Measurements from ENCODE around the gene DDC.

DNA sequence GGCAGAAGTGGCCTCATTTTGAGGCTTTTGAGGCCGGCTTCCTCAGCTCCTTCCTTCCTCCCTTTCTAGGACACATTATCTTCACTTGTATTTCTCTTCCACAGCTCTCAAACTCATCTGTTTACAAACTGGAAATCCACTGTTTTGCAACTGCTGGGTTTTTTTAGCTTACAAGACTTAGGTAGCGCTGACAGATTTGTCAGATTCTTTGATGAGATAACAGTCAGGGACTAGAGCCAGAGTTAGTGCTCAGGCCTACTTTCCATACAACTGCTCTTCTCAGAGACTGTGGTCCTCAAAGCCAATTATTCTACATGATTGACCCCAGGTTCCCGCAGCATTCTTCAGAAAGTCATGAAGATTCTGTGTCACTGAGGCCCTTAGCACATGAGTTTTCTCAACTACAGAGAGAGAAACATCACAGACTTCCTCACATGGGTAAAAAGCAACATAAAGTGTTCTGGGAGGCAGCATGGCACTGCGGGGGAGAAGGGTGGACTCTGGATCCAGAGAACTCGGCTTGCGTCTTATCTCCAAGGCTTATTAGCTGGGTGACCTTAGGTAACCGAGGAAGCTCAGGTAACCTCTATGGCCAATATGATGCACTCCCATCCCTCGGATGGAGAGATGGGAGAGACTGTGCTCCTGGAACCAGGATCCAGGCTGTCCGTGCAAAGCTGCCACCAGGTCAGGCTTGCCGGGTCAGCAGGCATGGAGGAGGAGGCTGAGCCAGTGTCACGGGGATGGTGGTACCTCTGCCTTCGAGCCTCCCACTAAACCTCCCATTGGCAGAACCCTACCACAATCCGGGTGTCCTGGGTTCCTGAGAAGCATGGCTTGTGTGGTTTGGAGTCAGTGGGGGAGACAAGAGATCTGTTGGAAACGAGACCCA, 10.5 kb downstream of the DDC start:
- TF ChIP-seq POLR2AphosphoS5 (IDR thresholded peaks at IDR 0.05; ENCODE audit: insufficient read depth, low read depth, low read length) (no peak), MYC (IDR thresholded peaks at IDR 0.05; ENCODE audit: low read depth, low read length) (no peak), POLR2A (IDR thresholded peaks at IDR 0.05; ENCODE audit: low read depth, low read length) (no peak), EZH2 (IDR thresholded peaks at IDR 0.05; ENCODE audit: borderline replicate concordance, low read depth, low read length, severe bottlenecking) (no peak), JUN (IDR thresholded peaks at IDR 0.05; ENCODE audit: borderline replicate concordance, insufficient read depth, insufficient read length, low read depth) (no peak), GATA2 (IDR thresholded peaks at IDR 0.05; ENCODE audit: insufficient read depth, insufficient read length, low read depth, low read length) (no peak), FOS (IDR thresholded peaks at IDR 0.05; ENCODE audit: borderline replicate concordance, insufficient read depth, low read length) (no peak)
- TF ChIP-seq, protein P1, sequence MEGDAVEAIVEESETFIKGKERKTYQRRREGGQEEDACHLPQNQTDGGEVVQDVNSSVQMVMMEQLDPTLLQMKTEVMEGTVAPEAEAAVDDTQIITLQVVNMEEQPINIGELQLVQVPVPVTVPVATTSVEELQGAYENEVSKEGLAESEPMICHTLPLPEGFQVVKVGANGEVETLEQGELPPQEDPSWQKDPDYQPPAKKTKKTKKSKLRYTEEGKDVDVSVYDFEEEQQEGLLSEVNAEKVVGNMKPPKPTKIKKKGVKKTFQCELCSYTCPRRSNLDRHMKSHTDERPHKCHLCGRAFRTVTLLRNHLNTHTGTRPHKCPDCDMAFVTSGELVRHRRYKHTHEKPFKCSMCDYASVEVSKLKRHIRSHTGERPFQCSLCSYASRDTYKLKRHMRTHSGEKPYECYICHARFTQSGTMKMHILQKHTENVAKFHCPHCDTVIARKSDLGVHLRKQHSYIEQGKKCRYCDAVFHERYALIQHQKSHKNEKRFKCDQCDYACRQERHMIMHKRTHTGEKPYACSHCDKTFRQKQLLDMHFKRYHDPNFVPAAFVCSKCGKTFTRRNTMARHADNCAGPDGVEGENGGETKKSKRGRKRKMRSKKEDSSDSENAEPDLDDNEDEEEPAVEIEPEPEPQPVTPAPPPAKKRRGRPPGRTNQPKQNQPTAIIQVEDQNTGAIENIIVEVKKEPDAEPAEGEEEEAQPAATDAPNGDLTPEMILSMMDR (IDR thresholded peaks at IDR 0.05; ENCODE audit: extremely low read depth in 1 of 2, insufficient read depth in 1 of 2, low read depth in 1 of 2, low read length in 2 of 2), result no peak
- TF ChIP-seq, protein P2, sequence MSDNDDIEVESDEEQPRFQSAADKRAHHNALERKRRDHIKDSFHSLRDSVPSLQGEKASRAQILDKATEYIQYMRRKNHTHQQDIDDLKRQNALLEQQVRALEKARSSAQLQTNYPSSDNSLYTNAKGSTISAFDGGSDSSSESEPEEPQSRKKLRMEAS (IDR thresholded peaks at IDR 0.05; ENCODE audit: insufficient read depth, insufficient read length), result no peak
